IgD-negative memory B cell (primary cell): ENCODE measurements around the gene PDE4D. TPM values are rescaled to one million over a fixed set of nuclear protein-coding genes. Genes with fewer than 3 reads are reported as not detected.
A peak's percentile ranks its signal among the peaks of the same experiment; 100 is the strongest.

ENCODE experiments used
- H3K27ac Mint-ChIP-seq, 3 donors: one replicate each; pipeline ENCODE4 v1.8.0; 2020 to 2022; ENCODE audit warnings: mild to moderate bottlenecking in 3 of 3, mixed read lengths in 3 of 3, moderate library complexity in 1 of 3
- H3K27me3 Mint-ChIP-seq: one replicate; pipeline ENCODE4 v1.8.0; 2021; ENCODE audit warnings: mixed read lengths
- H3K36me3 Mint-ChIP-seq: one replicate; pipeline ENCODE4 v1.8.0; 2020; ENCODE audit warnings: mild to moderate bottlenecking, mixed read lengths
- H3K4me1 Mint-ChIP-seq, 3 donors: one replicate each; pipeline ENCODE4 v1.8.0; 2020 to 2022; ENCODE audit warnings: mixed read lengths in 3 of 3, mild to moderate bottlenecking in 1 of 3
- H3K4me3 Mint-ChIP-seq, 4 donors: one replicate each; pipeline ENCODE4 v1.8.0; 2020 to 2022; ENCODE audit warnings: mild to moderate bottlenecking in 4 of 4, mixed read lengths in 4 of 4, moderate library complexity in 3 of 4
- H3K9me3 Mint-ChIP-seq, 3 donors: one replicate each; pipeline ENCODE4 v1.8.0; 2020 to 2021; ENCODE audit warnings: mixed read lengths in 3 of 3, mild to moderate bottlenecking in 1 of 3
- polyA plus RNA-seq: library from polyadenylated mRNA; unstranded; fragments of 300-500 nt; fragmentation: Illumina TruSeq; gene quantifications from one replicate; pipeline ENCODE4 v1.2.3, GENCODE V29; 2021

Gene PDE4D
- polyA plus RNA-seq, 1 donor from 2014 or later = 18.8 TPM

GRCh38 chr5:58950224-58950623 lies 943.3 kb downstream of the PDE4D start:
- Mint-ChIP-seq H3K36me3 (no peaks in the 10 kb centered on the region), H3K9me3 (peaks cover 1 to 8% (median 2%) of the 10 kb centered on the region in 3 donors), H3K4me1 (no peaks in the 10 kb centered on the region), H3K27me3 (peaks cover 2% of the 10 kb centered on the region), H3K4me3 (no peak overlapping the region), H3K27ac (no peak overlapping the region)

- H3K27ac Mint-ChIP-seq = no peak overlapping the region
- no peaks in the 10 kb centered on the region for H3K4me1 Mint-ChIP-seq
- H3K36me3 Mint-ChIP-seq = no peaks in the 10 kb centered on the region
- H3K27me3 Mint-ChIP-seq = peaks cover 2% of the 10 kb centered on the region
- peaks cover 0 to 6% (median 4%) of the 10 kb centered on the region in 3 donors for H3K9me3 Mint-ChIP-seq
- no peak overlapping the region for H3K4me3 Mint-ChIP-seq
Measured at GRCh38 chr5:58946230-58946629, 947.3 kb downstream of the PDE4D start.

GRCh38 chr5:58944221-58944620 lies 949.3 kb downstream of the PDE4D start:
- peaks cover 0 to 3% (median 0%) of the 10 kb centered on the region in 3 donors for H3K4me1 Mint-ChIP-seq
- peaks cover 3% of the 10 kb centered on the region for H3K36me3 Mint-ChIP-seq
- no peak overlapping the region for H3K4me3 Mint-ChIP-seq
- no peaks in the 10 kb centered on the region for H3K27me3 Mint-ChIP-seq
- H3K27ac Mint-ChIP-seq = no peak overlapping the region
- H3K9me3 Mint-ChIP-seq = peaks cover 0 to 6% (median 4%) of the 10 kb centered on the region in 3 donors

- H3K4me1 Mint-ChIP-seq = peaks cover 0 to 3% (median 2%) of the 10 kb centered on the region in 3 donors
- no peak overlapping the region for H3K27ac Mint-ChIP-seq
- H3K4me3 Mint-ChIP-seq = no peak overlapping the region
- H3K27me3 Mint-ChIP-seq = peaks cover 4% of the 10 kb centered on the region
- H3K9me3 Mint-ChIP-seq = peaks cover 0 to 6% (median 2%) of the 10 kb centered on the region in 3 donors
- H3K36me3 Mint-ChIP-seq = peaks cover 5% of the 10 kb centered on the region
Measured at GRCh38 chr5:58940446-58940845, 953.1 kb downstream of the PDE4D start.

- H3K27ac Mint-ChIP-seq = no peak overlapping the region
- peaks cover 4% of the 10 kb centered on the region for H3K27me3 Mint-ChIP-seq
- peaks cover 0 to 6% (median 2%) of the 10 kb centered on the region in 3 donors for H3K9me3 Mint-ChIP-seq
- no peak overlapping the region for H3K4me3 Mint-ChIP-seq
- H3K36me3 Mint-ChIP-seq = peaks cover 5% of the 10 kb centered on the region
- H3K4me1 Mint-ChIP-seq = peaks cover 0 to 3% (median 2%) of the 10 kb centered on the region in 3 donors
Measured at GRCh38 chr5:58939664-58940063, 953.9 kb downstream of the PDE4D start.

GRCh38 chr5:58938563-58939424 lies 954.7 kb downstream of the PDE4D start:
- H3K36me3 Mint-ChIP-seq = peaks cover 5% of the 10 kb centered on the region
- peaks cover 0 to 3% (median 2%) of the 10 kb centered on the region in 3 donors for H3K4me1 Mint-ChIP-seq
- H3K9me3 Mint-ChIP-seq = peaks cover 0 to 6% (median 2%) of the 10 kb centered on the region in 3 donors
- no peak overlapping the region for H3K4me3 Mint-ChIP-seq
- peak overlapping the region in 1 of 3 donors; percentile 10 for H3K27ac Mint-ChIP-seq
- peaks cover 4% of the 10 kb centered on the region for H3K27me3 Mint-ChIP-seq

GRCh38 chr5:58937031-58937681 lies 956.4 kb downstream of the PDE4D start:
- Mint-ChIP-seq H3K9me3 (peaks cover 0 to under 1% (median 0%) of the 10 kb centered on the region in 3 donors), H3K36me3 (peaks cover 5% of the 10 kb centered on the region), H3K27ac (no peak overlapping the region), H3K27me3 (peaks cover 5% of the 10 kb centered on the region), H3K4me3 (no peak overlapping the region), H3K4me1 (peaks cover 0 to 3% (median 2%) of the 10 kb centered on the region in 3 donors)

GRCh38 chr5:58934629-58935097 lies 958.9 kb downstream of the PDE4D start:
- no peak overlapping the region for H3K4me3 Mint-ChIP-seq
- H3K36me3 Mint-ChIP-seq = peaks cover 3% of the 10 kb centered on the region
- H3K9me3 Mint-ChIP-seq = peaks cover 0 to 3% (median 0%) of the 10 kb centered on the region in 3 donors
- peaks cover 5% of the 10 kb centered on the region for H3K27me3 Mint-ChIP-seq
- H3K27ac Mint-ChIP-seq = peak overlapping the region in 2 of 3 donors; percentile 21 to 68
- H3K4me1 Mint-ChIP-seq = peaks cover 0 to 2% (median 0%) of the 10 kb centered on the region in 3 donors

- H3K4me1 Mint-ChIP-seq = peaks cover 0 to 2% (median 0%) of the 10 kb centered on the region in 3 donors
- H3K4me3 Mint-ChIP-seq = no peak overlapping the region
- peaks cover 5% of the 10 kb centered on the region for H3K27me3 Mint-ChIP-seq
- H3K27ac Mint-ChIP-seq = no peak overlapping the region
- peaks cover 0 to 3% (median 0%) of the 10 kb centered on the region in 3 donors for H3K9me3 Mint-ChIP-seq
- H3K36me3 Mint-ChIP-seq = peaks cover 2% of the 10 kb centered on the region
Measured at GRCh38 chr5:58933891-58934628, 959.5 kb downstream of the PDE4D start.

GRCh38 chr5:58932057-58932612 lies 961.4 kb downstream of the PDE4D start:
- Mint-ChIP-seq H3K27me3 (peaks cover 2% of the 10 kb centered on the region), H3K36me3 (no peaks in the 10 kb centered on the region), H3K9me3 (peaks cover 0 to 3% (median 0%) of the 10 kb centered on the region in 3 donors), H3K27ac (no peak overlapping the region), H3K4me3 (no peak overlapping the region), H3K4me1 (no peaks in the 10 kb centered on the region)

GRCh38 chr5:58930520-58930919 lies 963.0 kb downstream of the PDE4D start:
- H3K27ac Mint-ChIP-seq = no peak overlapping the region
- peaks cover 3% of the 10 kb centered on the region for H3K27me3 Mint-ChIP-seq
- no peaks in the 10 kb centered on the region for H3K4me1 Mint-ChIP-seq
- H3K36me3 Mint-ChIP-seq = no peaks in the 10 kb centered on the region
- H3K9me3 Mint-ChIP-seq = peaks cover 0 to 3% (median 0%) of the 10 kb centered on the region in 3 donors
- no peak overlapping the region for H3K4me3 Mint-ChIP-seq

- H3K36me3 Mint-ChIP-seq = no peaks in the 10 kb centered on the region
- H3K4me3 Mint-ChIP-seq = no peak overlapping the region
- H3K4me1 Mint-ChIP-seq = no peaks in the 10 kb centered on the region
- H3K27ac Mint-ChIP-seq = no peak overlapping the region
- peaks cover 0 to 3% (median 0%) of the 10 kb centered on the region in 3 donors for H3K9me3 Mint-ChIP-seq
- peaks cover 3% of the 10 kb centered on the region for H3K27me3 Mint-ChIP-seq
Measured at GRCh38 chr5:58929726-58930125, 963.8 kb downstream of the PDE4D start.

GRCh38 chr5:58927938-58928337 lies 965.6 kb downstream of the PDE4D start:
- Mint-ChIP-seq H3K4me1 (no peaks in the 10 kb centered on the region), H3K36me3 (no peaks in the 10 kb centered on the region), H3K9me3 (peaks cover 0 to 3% (median 0%) of the 10 kb centered on the region in 3 donors), H3K27me3 (peaks cover 3% of the 10 kb centered on the region), H3K27ac (peak overlapping the region in 1 of 3 donors; percentile 61), H3K4me3 (no peak overlapping the region)

- peaks cover 0 to 2% (median 0%) of the 10 kb centered on the region in 3 donors for H3K9me3 Mint-ChIP-seq
- no peak overlapping the region for H3K4me3 Mint-ChIP-seq
- no peak overlapping the region for H3K27ac Mint-ChIP-seq
- no peaks in the 10 kb centered on the region for H3K4me1 Mint-ChIP-seq
- no peaks in the 10 kb centered on the region for H3K36me3 Mint-ChIP-seq
- peaks cover 3% of the 10 kb centered on the region for H3K27me3 Mint-ChIP-seq
Measured at GRCh38 chr5:58927181-58927580, 966.3 kb downstream of the PDE4D start.
